ENCODE measurements around the gene MBTPS1. TPM values are rescaled to one million over a fixed set of nuclear protein-coding genes. Genes with fewer than 3 reads are reported as not detected.

MBTPS1 gene
- polyA plus RNA-seq, 1 donor = 66.1 TPM

DNA sequence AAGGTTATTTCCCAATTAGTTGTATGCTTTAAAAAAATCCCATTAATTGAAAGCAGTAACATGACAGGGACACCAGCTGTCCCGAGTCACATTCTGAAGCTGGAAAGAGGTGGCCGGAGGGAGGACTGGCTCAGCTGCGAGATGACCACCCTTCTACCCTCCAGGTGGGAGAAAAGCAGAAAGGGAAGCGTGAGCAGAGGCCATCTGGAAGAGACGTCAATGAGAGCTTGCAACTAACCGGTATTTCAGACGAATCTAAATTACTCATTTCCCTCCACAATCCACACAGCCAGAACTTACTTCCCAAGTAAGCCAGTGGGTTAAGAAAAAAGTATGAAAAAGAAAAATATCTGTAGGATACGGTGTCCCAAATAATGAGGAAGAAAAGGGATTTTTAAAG, 45.6 kb downstream of the MBTPS1 start:
- DNase-seq = no peak

DNA sequence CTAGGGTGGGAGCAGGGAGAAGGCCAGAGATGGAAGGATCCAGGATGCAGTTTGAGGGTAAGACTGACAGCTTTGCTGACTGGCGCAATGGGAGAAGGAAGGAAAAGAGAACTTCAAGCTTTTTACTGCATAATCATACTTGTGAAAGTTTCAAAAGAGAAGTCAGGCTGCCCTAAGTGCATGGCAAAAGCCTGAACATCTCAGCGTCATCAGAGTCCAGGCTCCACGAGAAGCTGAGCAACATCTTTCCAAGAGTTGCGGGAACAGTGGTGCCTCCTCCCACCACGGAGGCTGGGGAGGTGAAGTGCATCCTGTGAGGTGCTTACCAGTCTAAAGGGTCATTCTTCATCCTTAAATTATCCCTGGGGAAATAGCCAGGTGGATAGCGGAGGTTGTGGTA, 47.2 kb downstream of the MBTPS1 start:
- DNase-seq = no peak

DNA sequence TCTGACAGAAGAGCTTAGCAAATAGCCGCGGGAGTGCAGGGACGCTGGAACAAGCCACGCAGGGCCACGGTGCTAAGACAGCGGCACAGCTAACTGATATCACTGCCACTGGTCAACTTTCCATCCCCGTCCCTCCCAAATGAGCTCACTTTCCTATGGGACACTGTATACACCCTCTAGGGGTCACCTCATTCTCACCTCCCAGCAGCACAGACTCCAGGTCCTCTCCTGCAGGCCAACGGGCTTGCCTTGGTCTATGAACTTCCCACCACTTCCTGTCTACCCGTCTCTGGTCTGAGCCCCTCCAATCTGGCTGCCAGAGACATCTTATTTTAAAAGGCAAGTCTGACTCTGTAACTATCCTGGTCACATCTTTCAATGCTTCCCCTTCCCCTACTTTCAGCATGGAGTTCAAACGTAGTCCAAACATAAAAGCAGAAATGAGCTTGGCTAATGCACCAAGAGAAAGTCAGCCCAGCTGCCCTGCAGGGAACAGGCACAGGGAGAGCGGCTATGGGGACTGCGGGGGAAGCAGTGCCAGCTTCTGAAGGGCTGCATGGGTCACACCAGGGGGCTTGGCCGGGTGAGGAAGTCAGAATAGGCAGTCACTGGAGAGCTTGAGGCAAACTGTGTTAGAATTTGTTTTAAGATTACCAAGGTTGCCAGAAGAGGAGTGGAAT, 47.8 kb downstream of the MBTPS1 start:
- no peak for DNase-seq

DNA sequence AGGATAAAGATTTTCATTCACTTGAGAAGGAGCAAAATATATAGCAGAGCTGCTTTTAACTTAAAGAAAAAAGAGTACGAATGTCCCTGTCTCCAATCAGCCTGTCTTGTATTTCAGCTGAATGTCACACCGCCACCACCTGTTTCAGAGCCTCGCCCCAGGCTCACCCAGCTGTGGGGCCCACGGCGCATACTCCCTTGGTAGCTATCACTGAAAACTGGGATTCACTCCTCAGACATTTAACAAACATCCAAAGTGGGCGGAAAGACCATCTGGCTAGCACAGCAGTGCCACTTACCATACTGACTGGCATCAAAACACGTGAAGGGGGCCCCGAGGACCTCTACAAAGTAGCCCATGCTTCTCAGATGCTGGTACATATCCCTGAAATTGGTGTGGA, 48.7 kb downstream of the MBTPS1 start:
- no peak for DNase-seq

DNA sequence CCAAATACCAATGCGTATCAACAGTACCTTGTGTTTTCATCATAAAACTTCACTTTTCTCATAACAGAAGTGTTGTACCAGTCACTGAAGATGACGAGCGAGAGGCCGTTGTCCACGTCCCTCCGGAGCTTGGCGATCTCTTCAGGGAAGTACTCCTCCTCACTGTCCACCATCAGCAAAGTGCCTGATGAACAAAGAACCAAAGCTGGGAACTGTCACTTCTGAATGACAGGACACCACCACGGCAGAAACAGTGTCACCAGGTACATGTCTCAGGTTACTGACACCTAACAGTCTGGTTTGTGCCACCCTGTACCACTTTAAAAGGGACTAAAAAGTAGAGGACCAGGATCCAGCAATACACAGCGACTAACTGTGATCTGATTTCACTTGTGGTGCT, 49.1 kb downstream of the MBTPS1 start:
- DNase-seq = no peak

DNA sequence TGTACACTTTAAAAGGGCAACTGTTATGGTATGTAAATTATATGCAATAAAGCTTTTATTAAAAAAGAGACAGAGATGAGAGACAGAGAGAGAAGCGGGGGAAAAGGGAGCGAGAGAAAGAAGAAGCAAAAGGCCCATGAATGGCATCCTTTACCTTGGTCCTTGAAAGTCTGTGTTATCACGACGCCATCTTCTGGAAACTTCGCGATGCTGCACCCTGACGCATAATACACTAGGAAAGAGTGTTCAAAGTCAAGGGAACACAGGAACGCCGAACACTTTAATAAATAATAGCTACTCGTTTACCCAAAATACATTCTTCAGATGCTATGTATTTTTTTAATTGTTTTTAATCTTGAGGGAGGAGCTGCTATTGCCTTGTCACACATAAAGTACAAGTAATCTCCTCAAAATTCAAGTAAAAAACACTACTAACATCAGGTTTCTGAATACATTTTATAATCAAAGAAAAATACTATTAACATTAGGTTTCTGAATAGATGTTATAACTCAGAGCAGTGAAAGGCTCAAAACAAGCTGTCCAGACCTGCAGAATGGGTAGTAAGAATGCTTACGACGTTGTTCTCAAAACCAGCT, 51.1 kb downstream of the MBTPS1 start:
- DNase-seq = peak; percentile 40

DNA sequence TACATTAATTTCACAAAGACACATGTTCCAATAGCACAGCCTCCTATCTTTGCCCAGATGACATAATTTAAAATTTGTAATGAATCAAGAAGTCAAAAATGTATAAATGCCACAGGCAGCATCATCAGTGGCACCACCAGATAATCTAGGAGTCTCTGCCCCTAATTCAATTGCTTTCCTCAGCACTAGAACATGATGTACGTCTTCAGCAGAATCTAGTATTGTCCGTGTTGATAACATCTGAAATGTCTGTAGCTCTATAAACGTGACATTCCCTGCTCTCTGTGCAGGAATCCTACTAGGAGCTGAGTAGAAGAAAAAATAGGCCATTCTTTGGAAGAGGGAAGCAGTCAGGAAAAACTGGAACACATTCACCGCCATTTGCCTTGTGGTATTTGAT, 52.8 kb downstream of the MBTPS1 start:
- no peak for DNase-seq

DNA sequence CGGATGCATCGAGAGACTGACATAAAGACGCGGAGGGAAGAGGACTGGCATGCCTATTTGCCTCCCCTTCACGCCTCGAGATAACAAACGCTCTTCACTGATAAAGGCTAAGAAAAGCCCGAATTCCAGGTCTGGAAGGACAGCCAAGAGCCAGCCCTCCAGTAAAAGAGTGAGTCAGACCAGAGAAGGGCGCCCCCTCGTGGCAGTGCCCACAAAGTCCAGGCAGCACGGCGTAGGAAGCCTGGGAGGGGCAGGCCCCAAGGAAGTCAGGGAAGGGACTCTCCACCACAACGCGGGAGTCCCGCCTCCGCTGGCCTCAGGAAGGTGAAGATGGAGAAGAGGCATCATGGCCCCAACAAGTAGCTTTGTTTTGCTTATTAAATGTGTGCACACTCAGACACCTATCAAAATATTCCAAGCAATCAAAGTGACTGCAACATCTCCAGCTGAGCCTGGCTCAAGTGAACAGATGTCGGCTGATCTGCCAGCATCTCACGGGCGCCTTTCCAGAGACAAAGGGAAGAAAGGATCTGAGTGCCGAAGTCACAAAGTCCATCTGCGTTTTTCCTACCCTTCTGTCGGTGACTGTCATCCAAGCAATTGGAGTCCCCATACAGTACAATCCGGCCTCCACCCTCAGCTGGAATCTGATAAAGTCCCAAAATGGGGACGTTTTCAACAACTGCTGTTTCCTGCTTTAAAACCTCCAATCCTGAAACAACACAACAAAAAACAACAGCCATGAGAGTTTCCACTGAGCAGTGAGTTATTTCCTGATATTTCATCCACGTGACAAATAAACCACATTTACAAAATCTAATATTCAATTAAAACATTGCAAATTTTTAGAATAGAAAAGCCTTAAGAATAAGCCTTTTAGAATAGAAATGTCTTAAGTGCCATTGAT, 53.8 kb downstream of the MBTPS1 start:
- DNase-seq = peak; percentile 52

DNA sequence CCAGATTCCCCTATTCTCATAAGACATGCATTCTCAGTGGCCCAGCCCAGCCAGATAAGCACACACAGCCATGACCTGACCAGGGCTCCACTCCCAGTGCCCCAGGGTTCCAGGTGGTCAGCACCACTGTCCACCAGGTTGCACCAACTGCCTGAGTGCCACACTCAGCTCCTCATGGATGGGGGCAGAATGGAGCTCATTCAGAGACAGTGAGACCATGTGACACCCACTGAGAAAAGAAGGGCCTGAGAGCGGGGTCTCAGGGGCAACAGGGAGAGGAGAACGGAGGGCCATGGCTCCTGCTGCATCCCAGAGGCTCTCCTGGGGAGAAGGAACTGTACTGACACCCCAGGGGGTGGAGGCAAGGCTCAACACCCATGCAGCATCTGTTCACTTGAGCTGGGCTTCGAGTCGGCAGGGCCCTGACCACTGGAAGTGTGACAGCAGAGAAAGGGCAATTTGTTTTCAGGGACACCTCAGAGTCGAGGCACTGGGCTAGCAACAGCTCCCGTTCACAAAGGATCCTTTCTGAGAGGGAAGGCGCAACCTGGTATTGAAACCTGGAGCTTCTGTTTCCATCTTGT, 55.4 kb downstream of the MBTPS1 start:
- DNase-seq = no peak

DNA sequence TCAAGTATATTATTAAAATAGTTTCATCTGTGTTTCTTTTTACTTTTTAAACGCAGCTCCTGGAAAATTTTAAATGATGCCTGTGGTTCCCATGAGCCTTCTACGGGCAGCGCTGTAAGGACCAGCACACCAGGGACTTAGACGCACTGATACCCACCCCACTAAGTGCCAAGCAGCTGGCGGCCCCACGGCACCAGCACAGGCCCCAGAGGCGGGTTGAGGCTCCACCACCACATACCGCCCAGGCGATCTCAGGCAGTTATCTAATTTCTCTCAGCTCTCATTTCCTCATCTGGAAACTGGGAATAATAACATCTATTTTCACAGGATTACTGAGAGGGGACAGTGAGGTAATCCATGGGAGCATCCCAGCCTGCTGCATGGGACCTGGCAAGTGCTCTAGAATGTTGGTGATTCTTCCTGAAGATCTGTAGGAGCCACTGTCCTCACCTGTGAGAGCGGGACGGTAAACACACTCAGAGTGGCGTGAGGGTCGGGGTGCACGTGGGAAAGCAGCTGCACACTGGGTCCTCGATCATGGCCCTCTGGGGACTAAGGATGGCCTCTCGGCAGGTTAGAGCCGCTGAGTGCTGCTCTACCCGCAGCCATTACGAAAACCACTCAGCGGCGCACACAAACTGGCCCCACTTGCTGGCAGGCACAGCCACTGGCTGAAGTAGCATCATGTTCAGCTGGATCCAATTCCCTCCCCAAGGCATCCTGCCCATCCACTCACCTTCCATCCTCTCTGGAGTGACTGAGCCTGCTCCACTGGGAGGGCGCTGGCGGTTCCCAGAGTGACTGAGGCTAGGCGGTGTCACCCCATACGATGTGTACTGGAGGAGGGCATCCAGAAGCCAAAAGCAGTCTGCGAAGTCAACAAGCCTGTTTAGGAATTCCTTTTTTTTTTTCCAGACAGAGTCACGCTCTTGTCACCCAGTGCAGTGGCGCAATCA, 56.5 kb downstream of the MBTPS1 start:
- no peak for DNase-seq

DNA sequence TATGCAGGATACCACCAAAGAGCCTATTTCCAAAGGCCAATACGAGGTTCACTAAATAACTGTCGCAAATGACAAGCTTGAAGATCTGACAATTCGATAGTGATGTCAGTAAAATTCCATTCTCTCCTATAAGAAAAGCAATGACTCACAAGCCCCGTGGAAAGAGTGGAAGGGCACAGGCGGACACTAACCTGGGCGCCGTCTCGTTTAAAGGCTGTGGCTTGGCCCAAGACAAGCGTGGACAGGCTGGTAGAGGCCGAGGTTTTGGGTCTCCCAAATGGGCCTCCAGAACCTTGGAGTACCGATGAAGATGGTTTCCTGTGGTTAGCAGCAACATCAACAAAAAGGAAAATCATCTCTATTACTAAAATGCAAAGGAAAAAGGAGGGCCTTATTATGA, 57.6 kb downstream of the MBTPS1 start:
- no peak for DNase-seq

DNA sequence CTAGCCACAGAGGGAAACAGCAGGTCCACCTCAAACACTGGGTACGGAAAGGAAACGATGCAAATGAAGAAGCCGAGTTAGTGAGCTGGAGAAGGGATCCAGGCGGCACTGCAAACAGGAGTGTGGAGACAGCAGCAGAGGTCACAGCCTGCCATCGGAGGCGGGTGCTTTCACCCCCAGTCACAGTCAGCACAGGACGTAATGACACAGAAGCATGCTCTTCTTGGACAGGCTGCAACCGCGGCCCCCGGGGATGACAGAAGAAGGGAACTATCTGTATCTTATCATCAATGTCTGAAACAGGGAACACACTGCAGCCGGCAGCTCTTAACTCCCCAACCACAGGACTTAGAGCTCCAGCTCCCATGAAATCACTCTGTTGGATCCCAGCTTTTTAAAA, 58.1 kb downstream of the MBTPS1 start:
- no peak for DNase-seq

DNA sequence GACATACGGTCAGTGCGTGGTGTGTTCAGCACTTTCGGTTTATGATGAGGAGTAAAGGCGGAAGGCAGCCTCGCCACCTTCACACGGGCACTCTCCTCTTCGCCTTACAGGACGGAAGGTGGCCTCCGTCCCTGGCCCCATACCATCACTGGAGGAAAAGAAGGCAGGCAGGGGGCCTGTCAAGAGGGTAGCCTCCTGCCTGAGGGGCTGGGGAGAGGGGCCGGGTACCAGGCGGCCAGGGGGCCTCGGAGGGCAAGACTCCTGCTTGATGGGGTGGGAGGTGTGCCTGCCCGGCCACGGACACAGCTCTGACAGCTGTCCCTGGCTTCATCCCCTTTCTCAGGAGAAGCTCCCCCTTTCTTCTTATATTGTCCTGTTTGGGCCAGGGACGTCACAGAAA, 58.5 kb downstream of the MBTPS1 start:
- no peak for DNase-seq

DNA sequence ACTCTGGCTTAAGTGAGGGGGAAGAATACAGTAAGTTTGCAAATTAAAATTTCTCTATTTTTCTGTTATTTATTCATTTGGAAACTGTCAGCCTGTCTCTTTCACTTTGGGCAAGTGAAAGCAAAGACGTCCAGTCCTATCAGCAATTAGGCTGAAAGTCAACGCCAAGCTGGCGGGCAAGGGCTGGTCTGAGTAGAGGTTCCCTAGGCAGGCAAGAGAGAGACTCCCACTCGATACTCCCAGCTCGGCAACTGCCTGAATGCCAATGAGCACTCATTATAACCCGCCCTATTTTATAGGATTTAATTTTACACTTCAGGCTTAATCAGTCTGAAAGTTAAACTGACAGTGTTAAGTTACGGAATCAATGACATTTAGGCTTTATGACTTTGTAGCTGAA, 59.8 kb downstream of the MBTPS1 start:
- DNase-seq = no peak

DNA sequence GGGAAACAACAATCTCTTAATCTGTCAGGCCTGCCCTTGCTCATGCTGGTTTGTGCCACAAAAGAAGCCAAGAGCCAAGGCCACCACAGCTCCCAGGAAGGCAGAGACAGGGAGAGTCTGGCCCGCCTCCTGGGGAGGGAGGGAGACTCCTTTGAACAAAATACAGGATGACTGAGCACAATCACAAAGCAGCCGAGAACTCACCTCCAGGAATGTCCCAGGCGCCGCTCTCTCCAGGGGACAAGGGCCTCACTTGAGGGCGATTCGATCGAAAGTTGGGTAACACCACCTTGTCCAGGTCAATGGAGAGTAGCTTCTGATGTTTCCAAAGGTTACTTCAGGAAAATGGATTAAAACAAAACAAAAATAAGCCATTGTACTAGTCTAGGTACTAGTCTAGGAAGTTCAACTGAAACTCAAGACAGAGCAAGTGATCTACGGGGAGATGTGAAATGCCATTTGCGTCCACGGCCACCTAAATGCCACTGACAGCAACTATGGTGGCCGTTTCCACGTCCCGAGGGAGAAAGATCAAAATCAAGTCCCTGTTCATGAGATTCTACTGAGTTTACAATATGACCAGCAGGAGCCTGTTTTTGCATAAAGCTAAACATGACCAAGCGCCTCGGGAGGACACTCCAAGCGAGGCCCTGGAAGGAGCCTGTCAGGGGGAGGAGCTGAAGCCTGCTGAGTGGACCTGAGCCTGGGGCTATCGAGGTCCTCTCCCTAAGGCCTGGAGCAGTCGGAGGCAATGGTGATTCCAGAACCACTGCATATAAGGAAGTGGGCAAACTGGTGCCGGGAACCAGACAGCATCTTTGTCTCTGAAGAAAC, 60.7 kb downstream of the MBTPS1 start:
- no peak for DNase-seq

DNA sequence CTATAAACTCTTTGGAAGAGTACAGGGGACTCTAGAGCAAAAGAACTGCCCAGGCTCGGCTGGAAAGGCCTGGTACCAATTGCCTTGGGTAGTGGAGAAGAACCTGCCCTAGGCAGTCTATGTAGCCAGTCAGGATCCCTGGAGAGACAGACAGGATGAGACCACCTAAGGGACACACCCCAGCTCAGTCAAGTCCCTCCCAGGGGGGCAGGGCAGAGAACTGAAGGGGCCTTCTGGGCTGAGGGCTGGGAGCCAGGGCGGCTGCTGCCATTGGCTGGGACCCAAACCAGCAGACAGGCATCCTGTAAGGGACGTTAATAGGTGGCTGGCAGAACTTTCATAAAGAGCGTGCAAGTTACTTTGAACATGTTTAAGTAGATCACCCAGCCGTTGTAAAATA, 61.4 kb downstream of the MBTPS1 start:
- DNase-seq = no peak

DNA sequence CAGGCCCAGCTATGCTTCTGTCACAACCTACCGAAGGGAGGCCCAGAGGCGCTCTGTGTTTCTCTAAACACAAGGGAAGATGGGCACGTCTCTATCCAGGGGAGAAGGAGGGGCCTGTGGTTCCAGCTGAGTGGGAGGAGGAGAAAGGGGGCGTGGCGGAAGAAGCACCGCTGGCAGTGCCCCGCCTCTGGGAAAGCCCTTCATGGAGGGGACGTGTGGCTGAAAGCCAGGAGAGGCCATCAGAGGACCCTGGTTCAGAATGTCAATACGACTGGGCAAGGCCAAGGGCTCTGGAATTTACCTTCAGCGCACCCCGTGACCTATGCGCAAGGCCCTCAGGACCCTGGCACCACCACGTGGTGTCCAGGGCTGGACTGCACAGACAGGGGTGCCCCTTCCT, 61.8 kb downstream of the MBTPS1 start:
- no peak for DNase-seq

DNA sequence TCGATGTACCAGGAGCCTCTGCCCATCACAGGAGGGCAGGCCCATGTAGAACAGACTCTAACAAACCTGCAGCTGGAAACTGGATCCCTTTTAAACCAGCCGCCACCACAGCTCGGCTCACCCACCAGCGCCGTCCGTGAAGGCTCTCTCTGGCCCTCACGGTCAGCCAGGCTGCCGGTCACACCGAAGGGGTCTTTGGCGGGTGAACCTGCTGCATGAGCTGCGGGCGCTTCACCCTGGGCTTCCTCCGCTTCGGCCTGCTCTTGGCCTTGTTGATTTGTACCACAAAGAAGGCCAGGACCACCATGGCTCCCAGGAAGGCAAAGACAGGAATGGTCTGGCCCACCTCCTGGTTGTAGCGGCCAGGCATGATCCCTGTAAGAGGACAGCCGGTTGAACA, 62.5 kb downstream of the MBTPS1 start:
- DNase-seq = no peak

DNA sequence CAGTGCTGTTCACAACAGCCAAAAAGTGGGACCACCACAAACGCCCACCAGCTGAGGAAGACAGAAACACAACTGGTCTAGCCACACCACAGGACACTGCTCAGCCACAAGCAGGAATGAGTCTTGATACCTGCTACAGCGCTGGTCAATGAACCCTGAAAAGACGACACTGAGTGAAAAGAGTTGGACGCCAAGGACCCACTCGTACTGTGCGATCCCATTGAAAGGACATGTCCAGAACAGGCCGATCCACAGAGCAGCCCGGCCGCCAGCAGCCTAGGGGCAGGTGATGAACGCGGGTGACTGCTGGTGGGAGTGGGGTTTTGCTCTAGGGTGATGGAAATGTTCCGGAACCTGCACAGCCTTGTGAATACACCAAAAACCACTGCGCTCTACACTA, 63.5 kb downstream of the MBTPS1 start:
- DNase-seq = no peak

DNA sequence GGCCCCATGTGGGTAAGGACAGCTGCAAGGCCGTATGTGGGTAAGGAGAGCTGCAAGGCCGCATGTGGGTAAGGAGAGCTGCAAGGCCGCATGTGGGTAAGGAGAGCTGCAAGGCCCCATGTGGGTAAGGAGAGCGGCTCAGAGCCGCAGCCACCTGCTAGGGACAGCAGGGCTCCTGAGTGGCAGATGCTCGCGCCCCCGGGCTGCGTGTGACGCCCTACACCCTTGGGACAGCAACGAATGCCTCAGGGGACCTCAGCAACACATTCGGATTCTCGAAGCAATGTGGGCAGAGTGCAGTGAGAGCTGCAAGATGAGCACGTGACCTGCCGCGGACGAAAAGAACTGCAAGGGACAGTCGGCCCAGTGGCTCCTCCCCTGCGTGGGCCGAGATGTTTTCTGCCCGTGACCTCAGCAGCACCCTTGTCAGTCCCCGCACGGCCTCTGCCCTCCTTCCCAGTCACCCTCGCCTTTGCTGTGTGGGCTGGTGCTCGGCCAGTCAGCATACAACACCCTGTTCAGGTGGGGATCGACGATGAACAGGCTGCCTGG, 64.6 kb downstream of the MBTPS1 start:
- no peak for DNase-seq

DNA sequence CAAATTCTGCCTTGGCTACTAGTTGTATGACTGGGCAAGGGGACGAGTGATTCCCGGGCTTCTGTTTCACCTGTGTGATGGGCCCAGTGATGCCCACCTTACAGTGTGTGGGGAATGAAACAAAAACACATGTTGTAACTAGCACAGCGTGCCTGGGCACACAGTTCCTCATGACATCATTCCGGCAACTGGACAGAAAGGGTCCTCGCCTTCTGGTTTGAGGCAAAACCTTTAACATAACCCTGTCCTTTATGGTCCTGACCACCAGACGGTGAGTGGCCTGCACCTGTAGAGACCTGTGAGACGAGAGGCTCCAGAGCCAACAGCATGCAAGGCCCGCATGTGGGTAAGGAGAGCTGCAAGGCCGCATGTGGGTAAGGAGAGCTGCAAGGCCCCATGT, 66.4 kb downstream of the MBTPS1 start:
- DNase-seq = no peak
